Motor neuron (in vitro differentiated cells): ENCODE data around the gene MYO1B. TPM values are rescaled to one million over a fixed set of nuclear protein-coding genes. Genes with fewer than 3 reads are reported as not detected.

Experiments used
- ATAC-seq, 8 experiments: fragments of 200-7000 bp; cut with Tn5 transposase; replicated peaks in 6 of 8; 2 replicates each; pipeline ENCODE4 v1.8.0; 2021; ENCODE audit warnings: mild to moderate bottlenecking in 8 of 8, moderate library complexity in 8 of 8
- H3K27ac ChIP-seq, 2 donors: fragments of 250-450 bp; sonication (Bioruptor Pico); 2 replicates each; pipeline ENCODE4 v1.9.0; 2021; ENCODE audit warnings: antibody characterized with exemption in 2 of 2, mild to moderate bottlenecking in 2 of 2, moderate library complexity in 1 of 2
- H3K4me1 ChIP-seq, 2 donors: fragments of 250-450 bp; sonication (Bioruptor Pico); replicated peaks in 1 of 2; 2 replicates each; pipeline ENCODE4 v1.6.1; 2021; ENCODE audit warnings: antibody characterized with exemption in 2 of 2, mild to moderate bottlenecking in 2 of 2, moderate library complexity in 1 of 2
- H3K4me3 ChIP-seq, 5 donors: fragments of 250-450 bp; sonication (Bioruptor Pico); 2 replicates each; pipeline ENCODE4 v1.9.0; 2021; ENCODE audit warnings: antibody characterized with exemption in 5 of 5, mild to moderate bottlenecking in 5 of 5, moderate library complexity in 4 of 5
- WGBS, 10 experiments: fragments of 450-650 bp; shearing (Covaris generic); methylation state at CpG; one replicate each; pipeline ENCODE4 v1.0.0; 2022; 5-methylcytosine and 5-hydroxymethylcytosine counted together
- in situ Hi-C, 9 experiments: fragments of 400-800 bp; cut with MboI; loops; one replicate each; pipeline ENCODE4 v1.15.0; 2021; ENCODE audit warnings: low sequenced_read_pairs in 9 of 9, low pct_unique_long_range_greater_than_20kb in 2 of 9; ENCODE audit not compliant: unreplicated experiment in 9 of 9
- total RNA-seq, 8 experiments: library from RNA; unstranded; fragments of 300-600 nt; gene quantifications; 2 replicates each; pipeline versions ENCODE4 v1.2.3 to v1.2.4, GENCODE V29; 2022

Gene MYO1B
- total RNA-seq, 8 experiments from 2014 or later: 35.6 to 106 (median 51.5) TPM

- in situ Hi-C loops: no loop called here
- no peak for ATAC-seq
- Histone ChIP-seq H3K4me3 (no peak overlapping the region), H3K27ac (no peak overlapping the region), H3K4me1 (peaks cover 7 to 19% of the 10 kb centered on the region in 2 donors)
- 11 to 100% (median 89%) methylated on average over 1 to 9 of the region's 9 CpGs for WGBS, 10 experiments
Observed at GRCh38 chr2:191325651-191326365, 80.6 kb downstream of the MYO1B start.

GRCh38 chr2:191327484-191327883, 82.3 kb downstream of the MYO1B start:
- Histone ChIP-seq H3K27ac (no peak overlapping the region), H3K4me1 (peaks cover 0 to 2% of the 10 kb centered on the region in 2 donors), H3K4me3 (no peak overlapping the region)
- 80 to 100% (median 89%) methylated on average over 1 of the region's 1 CpG; no CpG with 5 or more reads in 5 of the 10 experiments for WGBS, 10 experiments
- in situ Hi-C loops: no loop called here
- no peak for ATAC-seq

GRCh38 chr2:191328150-191328809, 83.1 kb downstream of the MYO1B start:
- no peaks in the 10 kb centered on the region for H3K4me1 ChIP-seq
- WGBS, 10 experiments: 87 to 98% (median 95%) methylated on average over 2 to 5 of the region's 6 CpGs; no CpG with 5 or more reads in 2 of the 10 experiments
- in situ Hi-C loops: no loop called here
- ATAC-seq: no peak
- no peak overlapping the region for H3K27ac ChIP-seq
- no peak overlapping the region for H3K4me3 ChIP-seq

- Histone ChIP-seq H3K4me1 (no peaks in the 10 kb centered on the region), H3K27ac (no peak overlapping the region), H3K4me3 (no peak overlapping the region)
- WGBS, 10 experiments: 80 to 100% (median 98%) methylated on average over 1 to 3 of the region's 3 CpGs; no CpG with 5 or more reads in 2 of the 10 experiments
- in situ Hi-C loops: no loop called here
- ATAC-seq: no peak
Observed at GRCh38 chr2:191329841-191330240, 84.6 kb downstream of the MYO1B start.

- 4 to 100% (median 76%) methylated on average over 3 to 6 of the region's 6 CpGs; no CpG with 5 or more reads in 1 of the 10 experiments for WGBS, 10 experiments
Observed at GRCh38 chr2:191333911-191334357, 88.7 kb downstream of the MYO1B start.

GRCh38 chr2:191335875-191336464, 90.8 kb downstream of the MYO1B start:
- Histone ChIP-seq H3K27ac (no peak overlapping the region), H3K4me3 (no peak overlapping the region), H3K4me1 (no peaks in the 10 kb centered on the region)
- in situ Hi-C loops: no loop called here
- WGBS, 10 experiments: 13 to 100% (median 92%) methylated on average over 1 to 3 of the region's 3 CpGs; no CpG with 5 or more reads in 3 of the 10 experiments
- ATAC-seq: no peak

More at GRCh38 chr2:191333911-191334357, 88.7 kb downstream of the MYO1B start:
- H3K4me3 ChIP-seq: no peak overlapping the region
- in situ Hi-C loops: no loop called here
- no peaks in the 10 kb centered on the region for H3K4me1 ChIP-seq
- peak in 2 of 8 experiments; percentile 97 to 98 for ATAC-seq
- H3K27ac ChIP-seq: no peak overlapping the region

- in situ Hi-C loops: no loop called here
- H3K27ac ChIP-seq: no peak overlapping the region
- no peak for ATAC-seq
- no peak overlapping the region for H3K4me3 ChIP-seq
- H3K4me1 ChIP-seq: no peaks in the 10 kb centered on the region
- WGBS, 10 experiments: 76 to 100% (median 90%) methylated on average over 1 to 3 of the region's 3 CpGs
Observed at GRCh38 chr2:191341436-191341835, 96.2 kb downstream of the MYO1B start.

- Histone ChIP-seq H3K4me1 (no peaks in the 10 kb centered on the region), H3K27ac (no peak overlapping the region), H3K4me3 (no peak overlapping the region)
- peak in 3 of 8 experiments; percentile 23 to 29 (median 25) for ATAC-seq
- in situ Hi-C loops: no loop called here
- 45 to 100% (median 94%) methylated on average over 1 to 2 of the region's 2 CpGs; no CpG with 5 or more reads in 3 of the 10 experiments for WGBS, 10 experiments
Observed at GRCh38 chr2:191343796-191344338, 98.7 kb downstream of the MYO1B start.

GRCh38 chr2:191345788-191346187, 100.6 kb downstream of the MYO1B start:
- in situ Hi-C loops: no loop called here
- Histone ChIP-seq H3K4me3 (no peak overlapping the region), H3K27ac (no peak overlapping the region), H3K4me1 (no peaks in the 10 kb centered on the region)
- ATAC-seq: no peak

- in situ Hi-C loops: no loop called here
- WGBS, 10 experiments: 83 to 100% (median 95%) methylated on average over 1 to 2 of the region's 2 CpGs; no CpG with 5 or more reads in 1 of the 10 experiments
- Histone ChIP-seq H3K4me3 (no peak overlapping the region), H3K4me1 (no peaks in the 10 kb centered on the region), H3K27ac (no peak overlapping the region)
- ATAC-seq: no peak
Observed at GRCh38 chr2:191347154-191347553, 102.0 kb downstream of the MYO1B start.

- WGBS, 10 experiments: 82 to 100% (median 96%) methylated on average over 1 to 4 of the region's 4 CpGs; no CpG with 5 or more reads in 1 of the 10 experiments
- no peak overlapping the region for H3K4me3 ChIP-seq
- H3K27ac ChIP-seq: no peak overlapping the region
- in situ Hi-C loops: no loop called here
- no peak for ATAC-seq
- H3K4me1 ChIP-seq: no peaks in the 10 kb centered on the region
Observed at GRCh38 chr2:191347881-191348280, 102.7 kb downstream of the MYO1B start.

GRCh38 chr2:191349990-191350389, 104.8 kb downstream of the MYO1B start:
- Histone ChIP-seq H3K4me3 (no peak overlapping the region), H3K27ac (no peak overlapping the region), H3K4me1 (no peaks in the 10 kb centered on the region)
- no peak for ATAC-seq
- in situ Hi-C loops: loop anchor here in 1 of 9 experiments (25.0 kb wide), 1 partner anchor 288 kb away; no protein-coding TSS in a partner anchor
- 0 to 100% (median 88%) methylated on average over 1 to 2 of the region's 2 CpGs; no CpG with 5 or more reads in 1 of the 10 experiments for WGBS, 10 experiments

GRCh38 chr2:191350826-191351225, 105.6 kb downstream of the MYO1B start:
- peak in 2 of 8 experiments; percentile 18 to 43 for ATAC-seq
- H3K4me1 ChIP-seq: no peaks in the 10 kb centered on the region
- in situ Hi-C loops: loop anchor here in 1 of 9 experiments (25.0 kb wide), 1 partner anchor 289 kb away; no protein-coding TSS in a partner anchor
- WGBS, 10 experiments: 0 to 92% (median 71%) methylated on average over 1 to 2 of the region's 2 CpGs; no CpG with 5 or more reads in 2 of the 10 experiments
- no peak overlapping the region for H3K4me3 ChIP-seq
- no peak overlapping the region for H3K27ac ChIP-seq
